ENCODE data around the gene DAB1.

Gene DAB1

DNA sequence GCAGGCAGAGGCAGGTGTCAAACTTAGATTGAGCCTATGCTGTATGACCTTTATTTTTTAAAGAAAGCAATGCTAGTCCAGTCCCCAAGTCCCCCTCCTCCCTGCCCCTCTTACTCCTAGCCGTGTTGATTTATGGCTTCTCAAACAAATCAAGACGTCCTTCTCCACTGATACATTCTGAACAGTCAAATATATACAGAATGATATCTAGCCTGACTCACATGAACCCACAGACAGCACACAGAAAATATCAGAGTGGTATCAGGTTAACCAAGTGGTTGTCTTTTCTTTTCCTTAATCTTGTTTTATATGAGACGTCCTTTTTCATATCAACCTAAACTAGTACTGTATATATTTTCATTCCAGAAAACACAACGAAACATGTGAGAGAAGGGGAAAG lies 13.4 kb downstream of the DAB1 start:
- no peak for DNase-seq

DNA sequence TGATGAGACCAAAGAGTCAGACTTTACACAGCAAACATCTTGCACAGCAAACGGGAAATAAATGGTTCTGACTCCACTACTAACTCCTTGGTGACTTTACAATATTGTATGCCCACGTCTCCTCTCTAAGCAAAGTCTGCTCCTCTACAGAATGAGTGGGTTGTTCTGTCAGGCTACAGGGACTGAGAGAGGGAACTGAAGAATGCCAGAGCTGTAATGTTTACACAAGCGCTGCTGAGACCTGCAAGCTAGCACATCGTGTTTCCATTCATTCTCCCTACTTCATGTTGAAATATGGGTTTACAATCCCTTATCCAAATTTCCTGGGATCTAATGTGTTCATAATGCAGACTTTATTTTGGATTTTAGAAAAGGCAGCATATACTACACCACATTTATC lies 15.9 kb downstream of the DAB1 start:
- no peak for DNase-seq

DNA sequence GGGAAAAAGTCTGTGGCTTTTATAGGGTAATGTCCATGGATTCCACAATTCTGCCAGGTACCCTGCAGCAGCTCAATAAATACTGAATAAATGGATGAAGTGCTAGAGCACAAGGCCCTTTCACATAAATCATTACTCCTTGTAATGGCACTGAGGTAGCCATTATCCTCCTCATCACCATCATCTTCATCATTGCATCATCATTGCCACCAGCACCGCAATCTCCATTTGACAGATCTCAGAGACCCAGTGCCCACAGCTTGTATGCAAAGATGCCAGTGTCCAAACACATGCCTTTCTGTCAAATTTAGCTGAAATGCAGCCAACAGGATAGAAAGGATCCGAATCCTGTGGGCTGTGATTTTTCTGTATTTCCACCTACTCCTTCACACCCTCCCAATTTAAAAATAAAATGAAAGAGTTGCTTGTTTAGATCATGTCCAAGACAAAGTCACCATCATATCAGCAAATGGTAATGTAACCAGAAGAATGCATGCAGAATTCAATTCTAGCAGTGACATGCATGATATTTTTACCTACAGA lies 17.4 kb downstream of the DAB1 start:
- no peak for DNase-seq

DNA sequence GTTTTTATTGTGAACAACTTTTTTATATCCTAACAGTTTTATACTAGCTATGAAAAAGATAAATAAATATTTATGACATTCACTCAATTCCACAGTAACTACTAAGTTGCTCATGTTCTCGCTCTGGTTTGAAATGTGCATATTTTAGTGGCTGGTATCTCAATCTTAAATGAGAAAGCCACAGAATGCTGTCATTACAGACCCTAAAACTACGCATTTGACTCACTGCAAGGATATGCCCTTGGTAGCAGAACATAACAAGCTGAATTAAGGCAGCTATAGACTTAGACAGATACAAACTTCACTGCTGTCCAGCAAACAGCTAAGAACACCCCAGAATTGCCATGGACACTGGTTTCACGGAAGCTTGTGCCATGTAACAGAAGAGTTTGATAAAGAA lies 19.0 kb downstream of the DAB1 start:
- no peak for DNase-seq

DNA sequence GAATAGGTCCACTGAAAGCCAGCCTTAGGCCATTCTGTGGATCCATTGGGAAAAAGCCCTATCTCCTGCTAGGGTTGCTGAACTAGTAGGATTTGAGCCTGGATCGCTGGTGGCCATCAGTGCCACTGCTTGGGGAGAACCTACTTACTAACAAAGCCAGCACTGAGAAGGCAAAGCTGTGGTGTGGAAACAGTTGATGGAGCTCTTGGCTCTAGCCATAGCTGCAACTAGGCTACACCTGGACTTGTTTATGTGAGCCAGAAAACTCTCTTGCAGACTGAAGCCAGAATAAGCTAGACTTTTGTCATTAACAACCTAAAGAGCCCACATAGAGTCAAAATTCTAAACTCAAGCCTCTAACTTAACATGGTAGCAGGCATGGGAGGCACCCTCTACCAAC lies 20.7 kb downstream of the DAB1 start:
- no peak for DNase-seq

GRCh38 chr1:57401671-57402070 lies 22.2 kb downstream of the DAB1 start:
- DNase-seq: no peak

DNA sequence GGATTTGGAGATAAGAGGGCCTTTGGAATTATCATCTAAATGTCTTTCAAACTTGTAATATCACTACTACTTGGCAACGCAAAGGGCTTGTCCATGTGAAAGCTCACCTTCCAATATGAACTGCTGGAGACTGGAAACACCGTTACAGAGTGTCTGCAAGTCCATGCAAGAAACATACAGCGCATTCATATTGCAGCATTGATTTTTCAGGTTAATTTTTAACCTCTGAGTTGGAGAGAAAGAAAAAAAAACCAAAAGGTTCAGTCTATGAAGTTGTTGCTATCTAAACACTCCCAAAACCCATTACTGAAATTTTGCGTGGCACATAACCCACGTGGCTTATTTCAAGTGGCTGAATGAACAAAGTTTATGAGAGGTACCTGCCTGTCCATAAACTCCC lies 23.8 kb downstream of the DAB1 start:
- DNase-seq: no peak

DNA sequence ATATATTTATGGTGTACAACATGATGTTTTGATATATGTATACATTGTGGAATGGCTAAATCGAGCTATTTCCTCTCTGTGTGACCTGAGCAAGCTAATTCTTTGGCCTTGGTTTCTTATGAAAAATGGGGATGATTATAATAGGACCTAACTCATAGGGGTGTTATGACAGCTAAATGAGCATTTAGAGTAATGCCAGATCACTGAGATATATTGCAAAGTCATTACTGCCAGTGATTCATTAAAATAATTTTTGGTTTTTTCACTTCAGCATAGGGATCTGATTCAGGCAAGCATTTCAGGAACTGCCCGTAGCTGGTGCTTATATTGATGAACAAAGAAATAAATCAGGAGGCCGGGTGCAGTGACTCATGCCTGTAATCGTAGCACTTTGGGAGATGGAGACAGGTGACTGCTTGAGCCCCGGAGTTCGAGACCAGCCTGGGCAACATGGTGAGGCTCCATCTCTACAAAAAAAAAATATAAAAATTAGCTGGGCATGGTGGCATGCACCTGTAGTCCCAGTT lies 30.7 kb downstream of the DAB1 start:
- no peak for DNase-seq

DNA sequence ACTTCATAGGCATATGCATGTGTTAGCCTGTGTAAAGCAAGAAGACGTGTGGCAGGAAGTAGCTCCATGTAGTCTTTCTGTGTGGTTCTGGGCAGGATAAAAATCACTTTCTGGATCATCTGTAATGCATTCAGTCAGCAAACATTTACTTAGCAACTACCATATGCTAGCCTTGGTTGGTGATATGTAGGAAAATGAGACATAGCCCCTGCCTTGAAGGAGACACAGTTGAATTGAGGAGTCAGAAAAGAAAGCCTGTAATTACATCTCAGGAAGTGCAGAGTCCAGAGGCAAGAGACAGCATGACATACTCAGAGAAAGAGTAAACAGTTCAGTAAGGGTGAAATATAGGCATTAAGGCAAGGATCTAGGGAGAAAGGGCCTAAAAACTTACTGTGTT lies 38.5 kb downstream of the DAB1 start:
- no peak for DNase-seq

- DNase-seq: no peak
Observed at GRCh38 chr1:57384901-57385300, 39.0 kb downstream of the DAB1 start.

- DNase-seq: no peak
Observed at GRCh38 chr1:57384284-57384683, 39.6 kb downstream of the DAB1 start.

DNA sequence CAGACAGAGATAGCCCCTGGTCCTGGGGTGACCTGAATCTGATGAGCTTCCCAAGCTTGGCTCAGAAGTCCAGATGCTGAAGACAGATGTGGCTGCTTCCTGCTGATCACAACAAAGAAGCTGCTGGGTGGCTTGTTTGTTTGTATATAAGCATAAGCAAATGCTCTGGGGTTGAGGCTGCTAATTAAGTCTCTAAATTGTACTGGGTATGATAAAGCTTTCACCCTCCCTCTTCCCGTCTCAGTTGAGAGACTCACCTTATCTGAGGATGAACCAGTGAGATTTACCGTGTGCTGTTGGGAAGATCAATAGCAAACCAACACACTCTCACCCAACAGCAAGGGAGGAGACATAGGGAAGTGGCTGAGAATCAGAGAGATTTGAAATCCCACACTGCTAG lies 42.0 kb downstream of the DAB1 start:
- no peak for DNase-seq

GRCh38 chr1:57381426-57381825 lies 42.4 kb downstream of the DAB1 start:
- no peak for DNase-seq

- DNase-seq: no peak
Observed at GRCh38 chr1:57380923-57381322, 42.9 kb downstream of the DAB1 start.

- no peak for DNase-seq
Observed at GRCh38 chr1:57378534-57378933, 45.3 kb downstream of the DAB1 start.

DNA sequence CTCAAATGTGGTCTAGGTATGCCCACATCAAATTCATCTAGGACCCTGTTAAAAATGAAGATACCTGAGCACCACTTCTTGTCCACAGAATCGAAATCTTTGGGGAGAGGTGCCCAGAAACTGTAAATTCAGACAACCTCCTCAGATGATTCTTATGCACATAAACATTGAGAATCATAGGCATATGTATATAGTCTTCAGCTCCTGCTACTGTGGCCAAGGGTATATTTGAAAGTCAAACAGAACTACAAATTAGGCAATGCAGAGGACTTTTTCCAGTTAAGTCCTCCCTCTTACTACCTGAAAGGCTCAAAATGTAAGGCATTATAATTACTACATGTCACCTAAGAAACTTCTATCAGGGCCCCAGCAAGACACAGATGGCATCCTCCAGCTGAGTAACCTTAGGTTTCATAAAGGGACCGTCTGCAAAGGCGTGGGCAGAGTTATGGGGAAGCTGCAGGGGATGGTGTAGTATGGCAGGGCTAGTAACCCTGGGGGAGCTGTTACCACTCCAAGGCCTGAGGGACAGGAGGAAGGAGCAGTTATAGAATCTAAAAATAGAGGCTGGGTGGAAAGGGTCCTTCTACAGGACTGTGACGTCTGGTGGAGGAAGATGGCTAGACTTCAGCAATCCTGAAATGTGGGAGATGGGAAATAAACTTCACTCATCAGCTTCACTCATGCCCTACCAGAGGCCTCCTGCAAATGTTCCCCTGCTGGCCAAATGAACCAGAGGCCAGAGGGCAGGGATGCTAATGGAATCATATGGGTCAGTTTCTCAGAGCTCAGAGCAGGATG lies 46.3 kb downstream of the DAB1 start:
- DNase-seq: no peak

GRCh38 chr1:57376041-57376440 lies 47.8 kb downstream of the DAB1 start:
- no peak for DNase-seq

- DNase-seq: no peak
Observed at GRCh38 chr1:57369889-57370288, 54.0 kb downstream of the DAB1 start.

DNA sequence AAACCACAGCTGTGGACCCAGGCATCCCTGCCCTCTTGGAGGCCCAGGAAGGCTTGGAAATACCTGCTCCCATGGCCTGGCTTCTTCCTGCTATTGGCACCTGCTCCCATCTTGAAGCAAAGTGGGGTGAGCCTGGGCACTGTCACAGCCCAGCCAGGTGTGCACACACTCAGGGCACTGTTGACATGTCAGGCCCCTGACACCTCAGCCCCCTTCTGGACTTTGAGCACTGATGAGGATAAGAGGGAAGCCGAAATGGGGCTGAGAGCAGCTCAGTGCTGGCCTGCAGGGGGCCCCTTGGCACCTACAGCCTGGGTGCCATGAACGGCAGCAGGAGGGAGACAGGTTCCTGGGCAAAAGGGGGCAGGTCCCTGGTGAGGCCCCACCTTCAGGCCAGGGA lies 55.9 kb downstream of the DAB1 start:
- DNase-seq: no peak

GRCh38 chr1:57363643-57364042 lies 60.2 kb downstream of the DAB1 start:
- no peak for DNase-seq

DNA sequence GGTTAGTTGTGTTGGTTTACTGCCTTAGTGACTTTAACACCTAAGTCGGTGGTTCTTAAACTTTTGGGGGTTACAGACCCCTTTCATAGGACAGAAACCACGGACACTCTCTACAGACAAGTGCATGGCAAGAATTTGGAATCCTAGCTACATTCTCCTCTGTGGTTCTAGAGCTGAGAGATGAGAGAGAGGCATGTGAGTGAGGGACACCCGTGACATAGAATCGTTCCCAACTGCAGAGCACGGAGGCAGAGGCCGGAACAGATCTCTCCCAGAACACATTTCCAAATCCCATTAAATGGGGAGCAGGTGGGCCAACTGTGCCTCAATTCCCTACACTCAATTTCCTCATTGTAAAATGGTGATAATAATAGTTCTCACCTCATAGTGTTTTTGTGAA lies 60.7 kb downstream of the DAB1 start:
- DNase-seq: no peak

DNA sequence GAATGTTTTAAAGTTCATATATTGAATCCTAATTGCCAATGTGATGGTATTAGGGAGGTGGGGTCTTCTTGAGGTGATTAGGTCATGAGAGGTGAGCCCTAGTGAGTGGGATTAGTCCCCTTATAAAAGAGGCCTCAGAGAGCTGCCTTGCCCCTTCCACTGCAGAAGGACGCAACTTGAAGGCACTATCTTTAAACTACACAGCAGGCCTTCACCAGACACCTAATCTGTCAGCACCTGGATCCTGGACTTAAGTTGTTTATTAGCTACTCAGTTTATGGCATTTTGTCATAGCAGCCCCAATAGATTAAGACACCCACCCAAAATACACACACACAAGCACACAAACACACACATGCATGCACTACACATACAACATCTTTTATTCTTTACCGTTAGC lies 61.4 kb downstream of the DAB1 start:
- no peak for DNase-seq

DNA sequence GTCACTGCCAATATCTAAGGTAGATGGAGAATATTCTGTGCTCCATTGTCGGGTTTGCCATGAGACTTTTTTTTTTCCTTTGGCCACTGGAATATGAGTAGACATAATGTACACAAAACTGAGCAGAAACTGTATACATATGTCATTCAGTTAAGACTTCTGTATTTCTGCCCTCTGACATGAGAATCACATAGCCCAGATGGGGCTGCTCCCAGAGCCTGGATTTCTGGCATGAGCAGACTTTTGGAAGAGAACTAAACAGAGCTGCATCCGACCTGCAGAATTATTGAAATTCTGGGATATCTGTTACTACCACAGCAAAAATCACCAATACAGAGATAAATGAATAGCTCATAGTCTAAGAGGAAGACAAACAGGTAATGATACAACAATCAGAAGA lies 62.3 kb downstream of the DAB1 start:
- DNase-seq: no peak

DNA sequence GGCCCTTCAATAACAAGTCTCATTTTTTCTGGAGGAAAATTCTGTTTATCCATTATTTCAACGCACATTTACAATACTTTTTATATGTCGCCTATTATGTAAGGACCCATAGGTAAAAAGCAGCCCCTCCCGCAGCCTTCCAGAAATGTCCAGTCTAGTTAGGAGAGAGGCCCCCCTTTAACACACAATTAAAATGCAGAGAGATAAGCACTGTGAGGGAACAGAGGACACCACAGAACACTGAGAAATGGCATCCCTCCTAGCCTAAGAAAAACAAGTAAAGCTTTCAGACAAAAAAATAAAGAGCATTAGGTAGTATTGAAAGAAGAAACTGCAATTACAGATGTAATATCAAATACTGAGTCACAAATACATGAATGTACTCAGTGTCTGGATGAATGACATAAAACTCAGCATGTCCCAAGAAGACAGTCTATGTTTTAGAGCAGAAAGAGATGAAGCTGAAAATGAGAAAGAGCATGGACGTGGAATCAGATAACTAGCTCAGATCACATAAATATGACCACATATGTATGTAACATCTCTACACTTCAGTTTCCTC lies 62.9 kb downstream of the DAB1 start:
- no peak for DNase-seq

GRCh38 chr1:57357462-57357861 lies 66.4 kb downstream of the DAB1 start:
- no peak for DNase-seq

Measured in NCI-H774 (cell line).